Loucy (cell line): Measurements from ENCODE around the gene KCNQ4.

ENCODE experiments used
- H2AFZ ChIP-seq: fragments of 200-600 bp; sonication (generic); 2 replicates; pipeline ENCODE4 v1.6.0; 2016; ENCODE audit warnings: antibody characterized with exemption, mild to moderate bottlenecking, low read length, moderate library complexity
- H3F3A ChIP-seq: fragments of 200-600 bp; 2 replicates; pipeline ENCODE4 v1.6.0; 2016; ENCODE audit warnings: antibody characterized with exemption, low read depth, mild to moderate bottlenecking
- H3K27me3 ChIP-seq: fragments of 200-600 bp; sonication (generic); 2 replicates; pipeline ENCODE4 v1.6.1; 2014; ENCODE audit warnings: low read length, mild to moderate bottlenecking; ENCODE audit not compliant: insufficient read depth, poor library complexity, severe bottlenecking
- H3K36me3 ChIP-seq: fragments of 200-600 bp; sonication (generic); 2 replicates; pipeline ENCODE4 v1.6.1; 2016; ENCODE audit warnings: low read length; ENCODE audit not compliant: insufficient read depth
- H3K4me1 ChIP-seq: fragments of 200-600 bp; sonication (generic); 2 replicates; pipeline ENCODE4 v1.5.1; 2014; ENCODE audit warnings: low read length, mild to moderate bottlenecking; ENCODE audit not compliant: insufficient read depth, poor library complexity, severe bottlenecking
- H3K4me2 ChIP-seq: fragments of 200-600 bp; sonication (generic); 2 replicates; pipeline ENCODE4 v1.6.0; 2014; ENCODE audit warnings: antibody characterized with exemption, low read length, low read depth, mild to moderate bottlenecking; ENCODE audit not compliant: poor library complexity, severe bottlenecking
- H3K4me3 ChIP-seq: fragments of 200-600 bp; sonication (generic); 2 replicates; pipeline ENCODE4 v1.5.1; 2014; ENCODE audit warnings: low read length, mild to moderate bottlenecking, mixed read lengths; ENCODE audit not compliant: poor library complexity, severe bottlenecking
- H3K79me2 ChIP-seq: fragments of 200-600 bp; sonication (generic); 2 replicates; pipeline ENCODE4 v1.6.1; 2014; ENCODE audit warnings: low read length; ENCODE audit not compliant: insufficient read depth
- H3K9ac ChIP-seq: fragments of 200-600 bp; sonication (generic); 2 replicates; pipeline ENCODE4 v1.6.0; 2014; ENCODE audit warnings: mild to moderate bottlenecking, low read depth, low read length, moderate library complexity; ENCODE audit not compliant: poor library complexity, severe bottlenecking
- H3K9me2 ChIP-seq: fragments of 200-600 bp; sonication (generic); replicated peaks from 2 replicates; pipeline ENCODE4 v1.6.1; 2016; ENCODE audit warnings: low read depth, low read length, mixed read lengths
- H3K9me3 ChIP-seq: fragments of 200-600 bp; sonication (generic); 2 replicates; pipeline ENCODE4 v1.6.1; 2014; ENCODE audit warnings: mild to moderate bottlenecking, antibody characterized with exemption, low read length, low read depth; ENCODE audit not compliant: insufficient read depth
- H4K20me1 ChIP-seq: fragments of 200-600 bp; sonication (generic); 2 replicates; pipeline ENCODE4 v1.6.0; 2014; ENCODE audit warnings: antibody characterized with exemption, low read length, mild to moderate bottlenecking; ENCODE audit not compliant: insufficient read depth, poor library complexity, severe bottlenecking
- CTCF ChIP-seq: fragments of 200-600 bp; sonication (generic); conservative IDR thresholded peaks from 2 replicates; pipeline ENCODE4 v1.5.1; 2014; ENCODE audit warnings: mild to moderate bottlenecking, antibody characterized with exemption, low read length
- EZH2phosphoT487 ChIP-seq: fragments of 200-600 bp; IDR thresholded peaks from 2 replicates; pipeline ENCODE4 v1.6.1; 2018; ENCODE audit warnings: antibody characterized with exemption, mild to moderate bottlenecking, moderate library complexity, borderline replicate concordance

KCNQ4 gene

GRCh38 chr1:40756523-40756922 is 27.1 kb upstream of the KCNQ4 start:
- Histone ChIP-seq H3K9ac (no peak overlapping the region), H3K4me3 (no peak overlapping the region), H3K9me2 (no peaks in the 10 kb centered on the region), H3K27me3 (no peaks in the 10 kb centered on the region), H3K4me2 (no peak overlapping the region), H3K4me1 (no peaks in the 10 kb centered on the region), H2AFZ (no peak overlapping the region), H3K79me2 (no peaks in the 10 kb centered on the region), H3K9me3 (no peaks in the 10 kb centered on the region), H4K20me1 (no peaks in the 10 kb centered on the region), H3K36me3 (peaks cover 98% of the 10 kb centered on the region; the same call in 1 of the 2 replicates), H3F3A (no peaks in the 10 kb centered on the region)
- TF ChIP-seq CTCF: no peak
- no peak for TF ChIP-seq EZH2phosphoT487

DNA sequence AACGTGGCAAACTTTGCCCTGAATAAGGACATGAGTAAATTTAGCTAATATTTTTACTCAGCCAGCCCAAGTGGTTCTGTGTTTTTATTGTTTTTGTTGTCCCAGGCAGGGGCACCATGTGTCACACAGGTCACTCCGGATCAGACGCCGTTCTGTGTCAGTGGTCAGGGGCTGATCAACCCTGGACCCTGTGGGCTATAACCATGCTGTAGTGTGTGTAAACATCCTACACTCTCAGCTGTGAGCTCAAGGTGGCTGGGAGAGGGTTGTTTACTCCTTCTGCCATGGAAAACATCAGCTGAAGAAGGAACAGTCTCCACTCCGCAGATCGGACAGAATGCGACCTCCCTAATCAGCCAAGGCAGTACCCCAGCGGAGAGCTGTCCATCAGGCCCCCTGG is 26.5 kb upstream of the KCNQ4 start:
- Histone ChIP-seq H3F3A (no peaks in the 10 kb centered on the region), H3K9me3 (no peaks in the 10 kb centered on the region), H3K27me3 (no peaks in the 10 kb centered on the region), H3K79me2 (no peaks in the 10 kb centered on the region), H3K4me2 (no peak overlapping the region), H4K20me1 (no peaks in the 10 kb centered on the region), H3K4me1 (no peaks in the 10 kb centered on the region), H3K4me3 (no peak overlapping the region), H3K36me3 (peaks cover 97% of the 10 kb centered on the region; the same call in 1 of the 2 replicates), H2AFZ (no peak overlapping the region), H3K9ac (no peak overlapping the region), H3K9me2 (no peaks in the 10 kb centered on the region)
- no peak for TF ChIP-seq EZH2phosphoT487
- no peak for TF ChIP-seq CTCF

DNA sequence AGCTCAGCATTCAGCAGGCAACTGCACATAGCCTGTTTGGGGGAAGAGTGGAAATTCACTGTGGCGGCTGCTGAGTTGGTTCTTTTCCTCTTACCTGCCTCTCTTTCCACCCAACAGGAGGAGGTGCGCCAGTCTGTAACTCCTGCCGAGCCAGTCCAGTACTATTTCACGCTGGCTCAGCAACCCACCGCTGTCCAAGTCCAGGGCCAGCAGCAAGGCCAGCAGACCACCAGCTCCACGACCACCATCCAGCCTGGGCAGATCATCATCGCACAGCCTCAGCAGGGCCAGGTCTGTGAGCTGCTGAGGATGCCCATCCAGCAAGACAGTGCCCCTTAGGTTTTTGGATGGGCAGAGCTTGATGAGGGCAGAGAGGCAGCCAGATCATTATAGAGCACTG is 25.6 kb upstream of the KCNQ4 start:
- Histone ChIP-seq H3K36me3 (peaks cover 96% of the 10 kb centered on the region; the same call in 1 of the 2 replicates), H3K9ac (no peak overlapping the region), H3K4me1 (no peaks in the 10 kb centered on the region), H3K9me3 (no peaks in the 10 kb centered on the region), H3K4me2 (no peak overlapping the region), H3K9me2 (no peaks in the 10 kb centered on the region), H3K4me3 (no peak overlapping the region), H2AFZ (no peak overlapping the region), H3K27me3 (no peaks in the 10 kb centered on the region), H3F3A (no peaks in the 10 kb centered on the region), H4K20me1 (no peaks in the 10 kb centered on the region), H3K79me2 (no peaks in the 10 kb centered on the region)
- no peak for TF ChIP-seq EZH2phosphoT487
- TF ChIP-seq CTCF: no peak
